Mesenchymal stem cell (in vitro differentiated cells and primary cell): ENCODE data around the gene MRPL42.

Experiments
- DNase-seq: peaks from one replicate; pipeline ENCODE4 v3.0.0-alpha.2; 2013
- H2AFZ ChIP-seq: one replicate; pipeline ENCODE4 v1.6.1; 2013; ENCODE audit warnings: low read depth, mild to moderate bottlenecking, control low read depth, inconsistent platforms, low read length, moderate library complexity
- H2AK5ac ChIP-seq: 2 replicates; pipeline ENCODE4 v1.6.1; 2013; ENCODE audit warnings: low read length, moderate library complexity, mild to moderate bottlenecking, inconsistent platforms; ENCODE audit not compliant: severe bottlenecking
- H2BK120ac ChIP-seq: one replicate; pipeline ENCODE4 v1.6.1; 2013; ENCODE audit warnings: low read depth, mild to moderate bottlenecking, inconsistent platforms, low read length, moderate library complexity
- H2BK12ac ChIP-seq, 2 experiments: one replicate each; pipeline ENCODE4 v1.6.1; 2013; ENCODE audit warnings: inconsistent platforms in 2 of 2, low read length in 2 of 2, mild to moderate bottlenecking in 2 of 2, moderate library complexity in 2 of 2, control low read depth in 1 of 2
- H2BK15ac ChIP-seq: one replicate; pipeline ENCODE4 v1.6.1; 2013; ENCODE audit warnings: mild to moderate bottlenecking, low read depth, inconsistent platforms; ENCODE audit not compliant: poor library complexity, severe bottlenecking
- H2BK5ac ChIP-seq: 2 replicates; pipeline ENCODE4 v1.6.1; 2013; ENCODE audit warnings: low read depth, mild to moderate bottlenecking, low read length, control low read depth, inconsistent platforms; ENCODE audit not compliant: poor library complexity, severe bottlenecking
- H3K14ac ChIP-seq, 2 experiments: one replicate each; pipeline ENCODE4 v1.6.1; 2013; ENCODE audit warnings: inconsistent platforms in 2 of 2, low read length in 2 of 2, control low read depth in 1 of 2, mild to moderate bottlenecking in 1 of 2, moderate library complexity in 1 of 2
- H3K18ac ChIP-seq, 2 experiments: one replicate each; pipeline ENCODE4 v1.6.1; 2013; ENCODE audit warnings: inconsistent platforms in 2 of 2, low read length in 2 of 2, control low read depth in 1 of 2, low read depth in 1 of 2, mild to moderate bottlenecking in 1 of 2
- H3K23ac ChIP-seq, 2 experiments: one replicate each; pipeline ENCODE4 v1.6.1; 2013; ENCODE audit warnings: inconsistent platforms in 2 of 2, low read length in 2 of 2, mild to moderate bottlenecking in 2 of 2, moderate library complexity in 2 of 2, control low read depth in 1 of 2
- H3K27ac ChIP-seq: 2 replicates; pipeline ENCODE4 v1.5.1; 2013; ENCODE audit warnings: mild to moderate bottlenecking, moderate library complexity, low read length, control low read depth, inconsistent platforms; ENCODE audit not compliant: poor library complexity, severe bottlenecking
- H3K27me3 ChIP-seq, 2 experiments: 2 replicates each; pipeline versions ENCODE4 v1.6.1 to v1.7.0; 2013; ENCODE audit warnings: low read length in 2 of 2, mild to moderate bottlenecking in 2 of 2, moderate library complexity in 2 of 2, control low read depth in 1 of 2, inconsistent platforms in 1 of 2; ENCODE audit not compliant: control insufficient read depth in 1 of 2, insufficient read depth in 1 of 2
- H3K36me3 ChIP-seq, 2 experiments: 2 replicates each; pipeline versions ENCODE4 v1.6.1 to v1.7.0; 2013; ENCODE audit warnings: low read length in 2 of 2, control low read depth in 1 of 2, inconsistent platforms in 1 of 2, low read depth in 1 of 2, mild to moderate bottlenecking in 1 of 2; ENCODE audit not compliant: insufficient read depth in 2 of 2, control insufficient read depth in 1 of 2
- H3K4ac ChIP-seq, 2 experiments: one replicate each; pipeline ENCODE4 v1.6.1; 2013; ENCODE audit warnings: inconsistent platforms in 2 of 2, low read length in 2 of 2, mild to moderate bottlenecking in 2 of 2, moderate library complexity in 2 of 2, control low read depth in 1 of 2, low read depth in 1 of 2
- H3K4me1 ChIP-seq: 2 replicates; pipeline ENCODE4 v1.6.1; 2013; ENCODE audit warnings: low read depth, low read length, control low read depth; ENCODE audit not compliant: control insufficient read depth, insufficient read depth
- H3K4me2 ChIP-seq: 2 replicates; pipeline ENCODE4 v1.6.1; 2013; ENCODE audit warnings: low read length, mild to moderate bottlenecking, inconsistent platforms; ENCODE audit not compliant: poor library complexity, severe bottlenecking
- H3K4me3 ChIP-seq, 2 experiments: 2 replicates each; pipeline versions ENCODE4 v1.5.1 to v1.7.0; 2013; ENCODE audit warnings: low read length in 2 of 2, mild to moderate bottlenecking in 2 of 2, control low read depth in 1 of 2, low read depth in 1 of 2; ENCODE audit not compliant: insufficient read depth in 1 of 2
- H3K79me1 ChIP-seq: replicated peaks from 2 replicates; pipeline ENCODE4 v1.6.1; 2013; ENCODE audit warnings: mild to moderate bottlenecking, control low read depth, low read length, inconsistent platforms; ENCODE audit not compliant: poor library complexity, severe bottlenecking
- H3K9ac ChIP-seq: 2 replicates; pipeline ENCODE4 v1.7.0; 2013; ENCODE audit warnings: mild to moderate bottlenecking, low read length, moderate library complexity
- H3K9me3 ChIP-seq: 2 replicates; pipeline ENCODE4 v1.7.0; 2013; ENCODE audit warnings: mild to moderate bottlenecking, low read length; ENCODE audit not compliant: control insufficient read depth
- H4K8ac ChIP-seq: one replicate; pipeline ENCODE4 v1.6.1; 2013; ENCODE audit warnings: inconsistent platforms, mild to moderate bottlenecking, low read length, moderate library complexity
- H4K91ac ChIP-seq: one replicate; pipeline ENCODE4 v1.6.1; 2013; ENCODE audit warnings: mild to moderate bottlenecking, low read length, inconsistent platforms
- WGBS: methylation state at CpG from one replicate; pipeline ENCODE4 v1.1.7; 2013; ENCODE audit warnings: mixed read lengths; 5-methylcytosine and 5-hydroxymethylcytosine counted together

MRPL42 gene

GRCh38 chr12:93447555-93448290 lies 19.6 kb upstream of the MRPL42 start:
- H2BK12ac ChIP-seq, result no peak overlapping the region
- no peak overlapping the region for H3K27ac ChIP-seq
- no peak overlapping the region for H2AFZ ChIP-seq
- H3K18ac ChIP-seq, result no peak overlapping the region
- no peak overlapping the region for H3K4me3 ChIP-seq
- H2BK15ac ChIP-seq, result no peak overlapping the region
- H3K14ac ChIP-seq, result no peak overlapping the region
- no peak overlapping the region for H4K91ac ChIP-seq
- no peak overlapping the region for H3K23ac ChIP-seq
- no peak overlapping the region for H2BK120ac ChIP-seq
- no peak overlapping the region for H4K8ac ChIP-seq
- no peak overlapping the region for H3K4me2 ChIP-seq
- no peak overlapping the region for H2BK5ac ChIP-seq
- no peak overlapping the region for H3K4ac ChIP-seq
- no peaks in the 10 kb centered on the region for H3K9me3 ChIP-seq
- H2AK5ac ChIP-seq, result no peak overlapping the region
- no peaks in the 10 kb centered on the region for H3K4me1 ChIP-seq
- H3K27me3 ChIP-seq, result no peaks in the 10 kb centered on the region
- no peaks in the 10 kb centered on the region for H3K36me3 ChIP-seq
- no peaks in the 10 kb centered on the region for H3K79me1 ChIP-seq
- DNase-seq, result no peak
- WGBS, result 59% methylated on average over 4 of the region's 4 CpGs
- H3K9ac ChIP-seq, result no peak overlapping the region

- Histone ChIP-seq H4K91ac (no peak overlapping the region), H3K36me3 (no peaks in the 10 kb centered on the region), H3K14ac (no peak overlapping the region), H2AK5ac (no peak overlapping the region), H4K8ac (no peak overlapping the region), H3K4me3 (no peak overlapping the region), H3K18ac (no peak overlapping the region), H3K9me3 (no peaks in the 10 kb centered on the region), H2BK120ac (no peak overlapping the region), H2AFZ (no peak overlapping the region), H2BK5ac (no peak overlapping the region), H3K79me1 (no peaks in the 10 kb centered on the region), H3K4me2 (no peak overlapping the region), H3K9ac (no peak overlapping the region), H3K4ac (no peak overlapping the region), H2BK12ac (no peak overlapping the region), H3K4me1 (peaks cover 1% of the 10 kb centered on the region), H3K27me3 (no peaks in the 10 kb centered on the region), H2BK15ac (no peak overlapping the region), H3K23ac (no peak overlapping the region), H3K27ac (no peak overlapping the region)
- WGBS, result 90% methylated on average over 5 of the region's 5 CpGs
- DNase-seq, result no peak
These were observed 18.5 kb upstream of the MRPL42 start for GRCh38 chr12:93448796-93449195.

DNA sequence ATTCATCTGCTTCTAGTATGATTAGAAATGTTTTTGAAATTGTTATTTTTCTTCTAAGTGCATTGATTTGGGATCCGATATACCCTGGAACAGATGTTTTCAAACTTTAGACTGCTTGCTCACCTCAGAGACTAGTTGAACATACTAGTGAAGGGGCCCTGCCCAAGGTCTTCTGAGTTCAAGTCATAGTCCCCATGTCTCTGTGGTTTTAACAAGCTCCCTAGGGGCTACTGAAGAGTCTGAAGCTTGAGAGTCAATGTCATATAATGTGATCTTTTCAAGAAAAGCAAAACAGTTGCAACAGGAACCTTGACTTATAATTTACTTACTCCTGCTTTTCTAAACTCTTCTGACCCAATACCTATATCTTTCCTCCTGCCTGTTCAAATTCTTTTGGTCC lies 18.0 kb upstream of the MRPL42 start:
- no peaks in the 10 kb centered on the region for H3K27me3 ChIP-seq
- no peak overlapping the region for H2AFZ ChIP-seq
- no peak for DNase-seq
- no peak overlapping the region for H2BK12ac ChIP-seq
- H3K4me2 ChIP-seq, result no peak overlapping the region
- H2BK5ac ChIP-seq, result no peak overlapping the region
- no peak overlapping the region for H2BK120ac ChIP-seq
- H3K14ac ChIP-seq, result no peak overlapping the region
- H3K4me1 ChIP-seq, result peaks cover 2% of the 10 kb centered on the region
- H3K79me1 ChIP-seq, result no peaks in the 10 kb centered on the region
- no peaks in the 10 kb centered on the region for H3K36me3 ChIP-seq
- H2AK5ac ChIP-seq, result no peak overlapping the region
- no peak overlapping the region for H4K91ac ChIP-seq
- no peak overlapping the region for H3K4ac ChIP-seq
- H3K4me3 ChIP-seq, result no peak overlapping the region
- 100% methylated on average over 1 of the region's 1 CpG for WGBS
- H4K8ac ChIP-seq, result no peak overlapping the region
- H3K18ac ChIP-seq, result no peak overlapping the region
- H3K27ac ChIP-seq, result no peak overlapping the region
- H2BK15ac ChIP-seq, result no peak overlapping the region
- H3K9me3 ChIP-seq, result no peaks in the 10 kb centered on the region
- no peak overlapping the region for H3K23ac ChIP-seq
- no peak overlapping the region for H3K9ac ChIP-seq

DNA sequence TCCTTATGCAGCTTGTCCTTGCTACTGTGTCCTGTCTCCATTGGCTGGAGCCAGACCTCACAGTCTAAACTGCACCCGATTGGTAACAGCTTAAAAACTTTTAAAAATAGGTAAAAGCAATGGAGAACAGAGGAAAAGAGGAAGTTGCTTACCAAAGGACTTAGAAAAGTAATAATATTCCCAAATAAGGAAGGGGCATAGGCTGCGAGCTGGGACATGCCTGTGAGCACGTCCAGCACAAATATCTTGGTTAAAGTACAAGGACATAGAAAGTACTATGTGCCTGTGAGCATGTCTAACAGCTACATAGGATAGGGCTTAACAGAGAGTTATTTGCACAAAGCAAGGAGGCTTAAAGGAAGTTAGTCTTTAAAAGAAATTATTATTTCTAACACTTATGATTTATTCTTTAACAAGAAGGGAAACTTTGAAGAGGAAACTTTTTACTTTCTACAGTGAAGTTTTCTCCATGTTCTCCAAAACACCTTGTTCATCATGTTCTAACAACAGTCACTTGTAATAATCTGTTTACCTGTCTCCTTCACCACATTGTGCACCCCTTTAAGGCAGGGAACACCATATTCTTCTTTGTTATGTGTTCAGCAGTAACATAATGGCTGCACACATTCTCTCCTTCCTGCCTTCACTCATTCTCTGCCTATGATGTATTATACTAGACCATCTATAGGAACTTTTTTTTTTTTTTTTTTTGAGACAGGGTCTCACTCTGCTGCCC lies 15.7 kb upstream of the MRPL42 start:
- H4K8ac ChIP-seq, result no peak overlapping the region
- H3K79me1 ChIP-seq, result no peaks in the 10 kb centered on the region
- no peaks in the 10 kb centered on the region for H3K9me3 ChIP-seq
- no peak overlapping the region for H3K18ac ChIP-seq
- H4K91ac ChIP-seq, result no peak overlapping the region
- H3K4me2 ChIP-seq, result no peak overlapping the region
- H3K27ac ChIP-seq, result no peak overlapping the region
- H3K4ac ChIP-seq, result no peak overlapping the region
- H2AK5ac ChIP-seq, result no peak overlapping the region
- no peak overlapping the region for H2BK12ac ChIP-seq
- no peak overlapping the region for H3K4me3 ChIP-seq
- H3K9ac ChIP-seq, result no peak overlapping the region
- WGBS, result 79% methylated on average over 3 of the region's 3 CpGs
- H3K14ac ChIP-seq, result no peak overlapping the region
- no peaks in the 10 kb centered on the region for H3K27me3 ChIP-seq
- H3K23ac ChIP-seq, result no peak overlapping the region
- no peak overlapping the region for H2AFZ ChIP-seq
- no peak overlapping the region for H2BK5ac ChIP-seq
- H2BK120ac ChIP-seq, result no peak overlapping the region
- DNase-seq, result no peak
- no peaks in the 10 kb centered on the region for H3K36me3 ChIP-seq
- peaks cover 2% of the 10 kb centered on the region for H3K4me1 ChIP-seq
- no peak overlapping the region for H2BK15ac ChIP-seq
